Measurements from ENCODE around the gene BANK1. TPM values are rescaled to one million over a fixed set of nuclear protein-coding genes. Genes with fewer than 3 reads are reported as not detected.
"Not testable (repeated sequence)": the region's sequence is repeated elsewhere in the genome, so short reads cannot be mapped to it uniquely, and the experiment has no call there.

BANK1 gene
- total RNA-seq, 4 donors from 2014 or later = 0.20 to 22.4 (median 9.4) TPM

DNA sequence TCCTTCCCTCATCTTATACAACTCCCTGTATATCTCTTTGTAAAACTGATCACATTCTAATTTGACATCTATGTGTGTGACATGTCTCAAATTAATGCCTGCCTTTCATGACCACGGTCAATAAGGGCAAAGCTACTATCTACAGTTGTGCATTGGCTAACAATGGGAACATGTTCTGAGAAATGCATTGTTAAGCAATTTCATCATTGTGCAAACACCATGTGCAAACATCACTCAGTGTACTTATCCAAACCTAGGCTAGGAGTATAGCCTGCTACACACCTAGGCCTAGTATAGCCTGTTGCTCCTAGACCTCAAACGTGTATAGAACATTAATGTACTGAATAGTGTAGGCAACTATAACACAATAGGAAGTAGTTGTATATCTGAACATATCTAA lies 95.0 kb downstream of the BANK1 start:
- Histone ChIP-seq H3K36me3 (no peaks in the 10 kb centered on the region), H3K27ac (no peak overlapping the region), H3K4me1 (no peaks in the 10 kb centered on the region), H3K4me3 (no peak overlapping the region), H3K9me3 (no peaks in the 10 kb centered on the region), H3K27me3 (no peaks in the 10 kb centered on the region)
- no peak for DNase-seq
- intact Hi-C loops (cut with DNase I; ENCODE audit: low total_unique reads) = no loop called here
- TF ChIP-seq POLR2AphosphoS5 (IDR thresholded peaks at IDR 0.05) (no peak), POLR2A (IDR thresholded peaks at IDR 0.05) (no peak), EP300 (IDR thresholded peaks at IDR 0.05; ENCODE audit: low read depth) (no peak)
- TF ChIP-seq, protein P1, sequence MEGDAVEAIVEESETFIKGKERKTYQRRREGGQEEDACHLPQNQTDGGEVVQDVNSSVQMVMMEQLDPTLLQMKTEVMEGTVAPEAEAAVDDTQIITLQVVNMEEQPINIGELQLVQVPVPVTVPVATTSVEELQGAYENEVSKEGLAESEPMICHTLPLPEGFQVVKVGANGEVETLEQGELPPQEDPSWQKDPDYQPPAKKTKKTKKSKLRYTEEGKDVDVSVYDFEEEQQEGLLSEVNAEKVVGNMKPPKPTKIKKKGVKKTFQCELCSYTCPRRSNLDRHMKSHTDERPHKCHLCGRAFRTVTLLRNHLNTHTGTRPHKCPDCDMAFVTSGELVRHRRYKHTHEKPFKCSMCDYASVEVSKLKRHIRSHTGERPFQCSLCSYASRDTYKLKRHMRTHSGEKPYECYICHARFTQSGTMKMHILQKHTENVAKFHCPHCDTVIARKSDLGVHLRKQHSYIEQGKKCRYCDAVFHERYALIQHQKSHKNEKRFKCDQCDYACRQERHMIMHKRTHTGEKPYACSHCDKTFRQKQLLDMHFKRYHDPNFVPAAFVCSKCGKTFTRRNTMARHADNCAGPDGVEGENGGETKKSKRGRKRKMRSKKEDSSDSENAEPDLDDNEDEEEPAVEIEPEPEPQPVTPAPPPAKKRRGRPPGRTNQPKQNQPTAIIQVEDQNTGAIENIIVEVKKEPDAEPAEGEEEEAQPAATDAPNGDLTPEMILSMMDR (IDR thresholded peaks at IDR 0.05) = no peak
- in situ Hi-C loops (cut with MboI; ENCODE audit: low pct_ligation_motif_present in 1 of 4, low pct_unique_long_range_greater_than_20kb in 1 of 4, low sequenced_read_pairs in 3 of 4) = no loop called here
- WGBS, 2 donors (ENCODE audit: low coverage in 1 of 2) = 33 to 70% methylated on average over 1 to 2 of the region's 2 CpGs

DNA sequence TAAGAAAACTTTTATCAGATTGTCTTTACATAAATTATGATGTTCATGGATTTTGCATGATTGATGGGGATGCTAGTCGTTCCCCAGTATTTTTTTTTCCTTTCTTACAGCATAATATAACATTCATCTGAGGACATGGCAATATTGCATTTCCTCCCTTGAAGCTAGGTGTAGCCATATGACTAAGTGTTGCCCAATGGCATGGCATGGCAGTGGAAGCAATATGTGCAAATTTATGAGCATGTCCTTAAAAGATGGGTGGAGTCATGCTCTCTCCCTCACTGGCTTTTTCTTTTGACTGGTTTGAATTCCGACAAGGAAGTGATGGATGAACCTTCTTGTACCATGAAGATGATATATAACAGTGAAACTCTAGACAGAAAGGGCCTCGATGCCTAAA lies 96.3 kb downstream of the BANK1 start:
- intact Hi-C loops (cut with DNase I; ENCODE audit: low total_unique reads) = no loop called here
- H3K27me3 ChIP-seq = no peaks in the 10 kb centered on the region
- no peak for TF ChIP-seq POLR2AphosphoS5 (IDR thresholded peaks at IDR 0.05)
- H3K27ac ChIP-seq = no peak overlapping the region
- WGBS, 2 donors (ENCODE audit: low coverage in 1 of 2) = 84 to 89% methylated on average over 3 of the region's 3 CpGs
- H3K36me3 ChIP-seq = no peaks in the 10 kb centered on the region
- in situ Hi-C loops (cut with MboI; ENCODE audit: low pct_ligation_motif_present in 1 of 4, low pct_unique_long_range_greater_than_20kb in 1 of 4, low sequenced_read_pairs in 3 of 4) = no loop called here
- DNase-seq = no peak
- H3K4me1 ChIP-seq = no peaks in the 10 kb centered on the region
- H3K9me3 ChIP-seq = no peaks in the 10 kb centered on the region
- no peak overlapping the region for H3K4me3 ChIP-seq

DNA sequence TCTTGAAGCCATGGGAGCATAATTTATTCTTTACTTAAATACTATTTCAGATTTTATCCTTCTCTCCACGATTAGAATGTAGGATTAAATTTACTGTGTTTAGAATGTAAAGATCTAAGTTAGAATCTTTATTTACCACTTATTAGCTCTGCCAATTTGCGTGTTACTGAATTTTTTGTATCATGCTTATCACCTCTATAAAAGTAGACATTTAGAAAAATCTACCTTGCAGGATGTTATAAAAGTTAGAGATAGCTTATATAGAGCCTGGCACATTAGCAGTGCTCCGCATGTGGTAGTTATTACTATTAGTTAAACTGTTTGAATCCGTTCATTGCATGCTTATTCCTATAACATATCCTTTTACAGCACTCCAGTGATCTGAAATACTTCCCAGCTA lies 97.9 kb downstream of the BANK1 start:
- DNase-seq = no peak
- Histone ChIP-seq H3K27me3 (no peaks in the 10 kb centered on the region), H3K4me1 (no peaks in the 10 kb centered on the region), H3K36me3 (no peaks in the 10 kb centered on the region), H3K9me3 (no peaks in the 10 kb centered on the region), H3K4me3 (no peak overlapping the region), H3K27ac (no peak overlapping the region)
- in situ Hi-C loops (cut with MboI; ENCODE audit: low pct_ligation_motif_present in 1 of 4, low pct_unique_long_range_greater_than_20kb in 1 of 4, low sequenced_read_pairs in 3 of 4) (no loop called here), intact Hi-C loops (cut with DNase I; ENCODE audit: low total_unique reads) (no loop called here)
- 78 to 87% methylated on average over 4 of the region's 4 CpGs for WGBS, 2 donors (ENCODE audit: low coverage in 1 of 2)
- no peak for TF ChIP-seq POLR2A (IDR thresholded peaks at IDR 0.05)
- no peak for TF ChIP-seq POLR2AphosphoS5 (IDR thresholded peaks at IDR 0.05)
- TF ChIP-seq, protein P1 (IDR thresholded peaks at IDR 0.05) = no peak
- TF ChIP-seq EP300 (IDR thresholded peaks at IDR 0.05; ENCODE audit: low read depth) = no peak

DNA sequence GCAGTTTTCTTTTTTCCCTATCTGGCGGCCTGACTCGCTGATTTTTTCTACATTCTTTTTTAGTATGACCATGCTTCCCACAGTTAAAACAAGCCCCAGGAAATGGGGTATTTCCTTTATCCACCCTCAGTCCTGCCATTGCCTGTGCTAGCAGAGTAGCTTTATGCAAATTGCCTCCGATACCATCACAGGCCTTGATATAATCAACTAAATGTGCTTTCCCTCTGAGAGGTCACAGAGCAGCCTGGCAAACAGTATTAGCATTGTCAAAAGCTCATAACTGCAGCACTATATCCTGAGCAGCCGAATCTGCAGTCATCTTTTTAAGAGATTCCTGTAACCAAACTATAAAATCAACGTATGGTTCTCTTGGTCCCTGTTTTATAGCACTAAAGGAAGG lies 115.0 kb downstream of the BANK1 start:
- H3K9me3 ChIP-seq; H3K36me3 ChIP-seq; H3K4me3 ChIP-seq; H3K27me3 ChIP-seq; DNase-seq; H3K27ac ChIP-seq; intact Hi-C loops (cut with DNase I; ENCODE audit: low total_unique reads); in situ Hi-C loops (cut with MboI; ENCODE audit: low pct_ligation_motif_present in 1 of 4, low pct_unique_long_range_greater_than_20kb in 1 of 4, low sequenced_read_pairs in 3 of 4); H3K4me1 ChIP-seq: not testable (repeated sequence)
- WGBS, 2 donors (ENCODE audit: low coverage in 1 of 2) = 92% methylated on average over 4 to 5 of the region's 5 CpGs

DNA sequence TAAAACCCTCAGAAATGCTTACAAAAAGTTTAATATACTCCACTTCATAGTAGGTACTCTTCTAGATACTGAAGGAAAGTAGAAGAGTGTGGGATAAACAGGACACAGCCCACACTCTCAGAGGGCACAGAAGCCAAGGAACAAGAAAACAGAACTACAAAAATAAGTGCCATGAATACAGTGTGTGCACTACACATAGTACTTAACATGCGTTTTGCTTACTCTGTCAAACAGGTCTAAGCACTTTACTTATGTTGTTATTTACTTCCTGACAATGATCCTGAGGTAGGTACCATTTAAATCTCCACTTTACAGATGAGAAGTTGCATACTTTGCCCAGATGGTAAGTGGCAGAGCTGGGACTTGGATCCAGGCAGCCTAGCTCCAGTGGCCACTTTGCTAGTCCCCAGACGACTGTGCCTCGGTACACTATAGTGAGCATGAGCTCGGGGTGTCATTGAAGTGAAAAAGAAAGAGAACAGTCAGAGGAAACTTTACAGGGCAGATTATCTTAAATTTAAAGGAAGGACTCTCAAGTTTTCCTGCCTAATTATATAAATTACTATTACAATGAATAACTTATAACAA lies 120.3 kb downstream of the BANK1 start:
- no peak for DNase-seq
- Histone ChIP-seq H3K27ac (no peak overlapping the region), H3K9me3 (no peaks in the 10 kb centered on the region), H3K27me3 (no peaks in the 10 kb centered on the region), H3K4me1 (no peaks in the 10 kb centered on the region), H3K36me3 (no peaks in the 10 kb centered on the region), H3K4me3 (no peak overlapping the region)
- intact Hi-C loops (cut with DNase I; ENCODE audit: low total_unique reads) (no loop called here), in situ Hi-C loops (cut with MboI; ENCODE audit: low pct_ligation_motif_present in 1 of 4, low pct_unique_long_range_greater_than_20kb in 1 of 4, low sequenced_read_pairs in 3 of 4) (no loop called here)
- 76 to 87% methylated on average over 4 of the region's 4 CpGs for WGBS, 2 donors (ENCODE audit: low coverage in 1 of 2)
- no peak for TF ChIP-seq EP300 (IDR thresholded peaks at IDR 0.05; ENCODE audit: low read depth)
- TF ChIP-seq, protein P1 (IDR thresholded peaks at IDR 0.05) = no peak
- TF ChIP-seq POLR2A (IDR thresholded peaks at IDR 0.05) = no peak
- no peak for TF ChIP-seq POLR2AphosphoS5 (IDR thresholded peaks at IDR 0.05)

All from transverse colon (tissue), 4 donors.